ENCODE measurements around the gene ZNF785.

ZNF785 gene

DNA sequence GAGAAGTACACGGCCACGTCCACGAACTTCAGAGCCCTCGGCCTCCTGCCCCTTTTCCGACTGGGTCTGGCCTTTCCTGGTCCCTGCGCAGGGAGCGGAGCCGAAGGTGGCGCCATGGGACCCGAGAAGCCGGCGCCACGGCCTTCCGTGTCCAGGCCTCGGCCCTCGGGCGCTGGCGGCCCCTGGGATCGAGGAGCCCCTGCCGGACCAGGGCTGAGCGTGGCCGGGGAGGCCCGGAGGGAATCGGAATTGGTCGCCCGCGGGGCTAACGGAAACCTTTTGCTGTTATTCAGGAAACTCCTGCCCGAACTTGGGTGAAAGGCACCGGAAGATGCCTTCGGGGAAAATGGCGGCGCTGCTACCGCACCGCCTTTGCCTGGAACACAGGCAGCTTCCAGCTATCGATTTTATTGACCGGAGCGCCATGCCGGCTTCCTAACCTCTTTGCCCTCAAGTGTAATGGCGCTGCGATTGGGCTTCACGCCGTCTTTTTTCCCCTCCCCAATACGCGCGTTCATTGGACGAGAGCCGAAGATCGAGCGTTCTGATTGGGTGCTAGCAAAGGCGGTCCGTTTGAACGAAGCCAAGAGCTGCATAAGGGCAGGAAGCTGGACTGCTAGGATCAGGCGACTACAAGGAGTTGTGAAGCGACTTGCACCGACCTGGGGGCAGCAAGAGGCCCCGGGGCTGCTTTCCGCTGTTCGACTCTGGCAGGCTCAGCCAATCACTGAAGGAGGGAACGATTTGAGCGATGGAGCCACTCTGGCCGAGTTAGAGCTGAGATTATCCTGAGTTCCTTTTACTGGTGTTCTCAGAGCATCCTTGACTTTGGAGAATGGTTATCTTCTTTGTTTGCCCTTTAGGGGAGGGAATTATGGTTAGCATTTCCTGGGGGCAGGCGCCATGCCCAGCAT lies 24.7 kb upstream of the ZNF785 start, which contains the start of gene ZNF689:
Gene ZNF689, minus strand, starts transcription at position 464 of the 914 bp plus-strand sequence. Its CDS starts 348 bp downstream, at position 116.
- DNase-seq (ENCODE audit: low read depth) = peak; percentile 97
- TF ChIP-seq, protein P1, sequence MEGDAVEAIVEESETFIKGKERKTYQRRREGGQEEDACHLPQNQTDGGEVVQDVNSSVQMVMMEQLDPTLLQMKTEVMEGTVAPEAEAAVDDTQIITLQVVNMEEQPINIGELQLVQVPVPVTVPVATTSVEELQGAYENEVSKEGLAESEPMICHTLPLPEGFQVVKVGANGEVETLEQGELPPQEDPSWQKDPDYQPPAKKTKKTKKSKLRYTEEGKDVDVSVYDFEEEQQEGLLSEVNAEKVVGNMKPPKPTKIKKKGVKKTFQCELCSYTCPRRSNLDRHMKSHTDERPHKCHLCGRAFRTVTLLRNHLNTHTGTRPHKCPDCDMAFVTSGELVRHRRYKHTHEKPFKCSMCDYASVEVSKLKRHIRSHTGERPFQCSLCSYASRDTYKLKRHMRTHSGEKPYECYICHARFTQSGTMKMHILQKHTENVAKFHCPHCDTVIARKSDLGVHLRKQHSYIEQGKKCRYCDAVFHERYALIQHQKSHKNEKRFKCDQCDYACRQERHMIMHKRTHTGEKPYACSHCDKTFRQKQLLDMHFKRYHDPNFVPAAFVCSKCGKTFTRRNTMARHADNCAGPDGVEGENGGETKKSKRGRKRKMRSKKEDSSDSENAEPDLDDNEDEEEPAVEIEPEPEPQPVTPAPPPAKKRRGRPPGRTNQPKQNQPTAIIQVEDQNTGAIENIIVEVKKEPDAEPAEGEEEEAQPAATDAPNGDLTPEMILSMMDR (conservative IDR thresholded peaks at IDR 0.05; ENCODE audit: control insufficient read depth, insufficient read depth, low read depth, low read length) = no peak
- H3K4me3 ChIP-seq (ENCODE audit: control insufficient read depth, low read depth, low read length) = peak within 1 kb of the TSS; percentile 96

DNA sequence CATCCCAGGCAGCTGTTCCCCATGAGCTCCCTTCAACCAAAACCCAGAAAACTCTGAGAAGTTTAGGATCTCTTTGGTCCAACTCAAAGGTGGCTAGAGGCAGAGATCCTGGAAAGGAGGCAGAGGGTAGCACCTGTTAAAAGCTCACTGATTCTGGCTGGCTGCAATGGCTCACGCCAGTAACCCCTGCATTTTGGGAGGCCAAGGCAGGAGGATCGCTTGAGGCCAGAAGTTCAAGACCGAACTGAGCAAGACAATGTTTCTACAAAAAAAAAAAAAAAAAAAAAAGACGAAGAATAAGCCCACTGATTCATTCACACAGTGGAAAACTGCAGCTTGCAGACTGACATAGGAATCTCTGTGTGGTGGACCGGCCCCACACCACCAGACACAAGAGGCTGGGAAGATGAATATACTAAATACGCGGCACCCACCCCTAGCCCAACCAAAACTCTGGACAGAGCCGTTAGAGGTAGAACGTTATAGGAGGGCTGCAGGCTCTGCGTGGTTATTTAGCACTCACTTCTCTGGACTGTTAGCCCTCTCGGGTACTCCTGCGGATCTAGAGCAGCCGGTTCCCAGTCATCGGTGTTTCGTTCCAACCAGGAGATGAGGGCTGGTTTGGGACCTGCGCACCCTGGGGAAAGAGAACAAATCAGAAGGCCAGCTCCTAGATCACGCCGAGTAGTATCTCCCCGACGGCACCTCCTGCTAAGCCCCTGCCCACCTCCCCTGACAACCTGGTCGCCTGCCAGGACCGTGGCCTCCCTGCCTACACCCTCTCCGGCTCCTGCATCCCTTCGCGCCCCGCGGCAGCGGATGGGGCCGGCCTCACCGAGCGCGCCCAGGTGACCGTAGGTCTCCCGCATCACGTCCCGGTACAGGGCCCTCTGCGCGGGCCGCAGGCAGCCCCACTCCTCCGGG lies 23.8 kb upstream of the ZNF785 start:
- H3K4me3 ChIP-seq (ENCODE audit: control insufficient read depth, low read depth, low read length) = peak overlapping the region; percentile 96
- TF ChIP-seq, protein P1 (conservative IDR thresholded peaks at IDR 0.05; ENCODE audit: control insufficient read depth, insufficient read depth, low read depth, low read length) = no peak
- no peak for DNase-seq (ENCODE audit: low read depth)

GRCh38 chr16:30606004-30606403 lies 20.5 kb upstream of the ZNF785 start:
- no peak overlapping the region for H3K4me3 ChIP-seq (ENCODE audit: control insufficient read depth, low read depth, low read length)
- no peak for DNase-seq (ENCODE audit: low read depth)
- TF ChIP-seq, protein P1 (conservative IDR thresholded peaks at IDR 0.05; ENCODE audit: control insufficient read depth, insufficient read depth, low read depth, low read length) = no peak

GRCh38 chr16:30605158-30605557 lies 19.7 kb upstream of the ZNF785 start:
- DNase-seq (ENCODE audit: low read depth) = no peak
- TF ChIP-seq, protein P1 (conservative IDR thresholded peaks at IDR 0.05; ENCODE audit: control insufficient read depth, insufficient read depth, low read depth, low read length) = no peak
- no peak overlapping the region for H3K4me3 ChIP-seq (ENCODE audit: control insufficient read depth, low read depth, low read length)

- TF ChIP-seq, protein P1 (conservative IDR thresholded peaks at IDR 0.05; ENCODE audit: control insufficient read depth, insufficient read depth, low read depth, low read length) = no peak
- no peak overlapping the region for H3K4me3 ChIP-seq (ENCODE audit: control insufficient read depth, low read depth, low read length)
- DNase-seq (ENCODE audit: low read depth) = no peak
These were observed 18.9 kb upstream of the ZNF785 start for GRCh38 chr16:30604316-30604947.

GRCh38 chr16:30603945-30604315 lies 18.4 kb upstream of the ZNF785 start:
- DNase-seq (ENCODE audit: low read depth) = peak; percentile 61

More at GRCh38 chr16:30603945-30604315, 18.4 kb upstream of the ZNF785 start:
- no peak overlapping the region for H3K4me3 ChIP-seq (ENCODE audit: control insufficient read depth, low read depth, low read length)
- TF ChIP-seq, protein P1 (conservative IDR thresholded peaks at IDR 0.05; ENCODE audit: control insufficient read depth, insufficient read depth, low read depth, low read length) = no peak
